Stomach (tissue), 9 donors: ENCODE data around the gene TIMM44. TPM values are rescaled to one million over a fixed set of nuclear protein-coding genes. Genes with fewer than 3 reads are reported as not detected.

ENCODE experiments used
- DNase-seq, 2 donors: peaks; one replicate each; pipeline versions ENCODE4 v3.0.0 to v3.0.0-alpha.2; 2013 to 2019
- H3K27ac ChIP-seq, 5 donors: fragments of 200-600 bp in 4 of 5; sonication (generic) in 4 of 5; one replicate each; pipeline ENCODE4 v1.5.1; 2013 to 2019; ENCODE audit warnings: mild to moderate bottlenecking in 1 of 5, moderate library complexity in 1 of 5
- H3K27me3 ChIP-seq, 3 donors: fragments of 200-600 bp; sonication (generic); one replicate each; pipeline ENCODE4 v1.5.1; 2017 to 2019; ENCODE audit warnings: mixed run types in 1 of 3
- H3K36me3 ChIP-seq, 4 donors: fragments of 200-600 bp; sonication (generic); 1 replicate in 3 of 4; 2 replicates in 1 of 4; pipeline ENCODE4 v1.5.1; 2016 to 2019
- H3K4me1 ChIP-seq, 4 donors: fragments of 200-600 bp; sonication (generic); one replicate each; pipeline ENCODE4 v1.5.1; 2016 to 2019
- H3K4me3 ChIP-seq, 4 donors: fragments of 200-600 bp; sonication (generic) in 3 of 4; one replicate each; pipeline ENCODE4 v1.5.1; 2016 to 2019; ENCODE audit warnings: mild to moderate bottlenecking in 1 of 4
- H3K9me3 ChIP-seq, 4 donors: fragments of 200-600 bp; sonication (generic); one replicate each; pipeline ENCODE4 v1.5.1; 2016 to 2019
- CTCF ChIP-seq, 7 experiments: fragments of 450-650 bp in 4 of 7; fragments of 200-600 bp in 3 of 7; sonication (generic) in 3 of 7; IDR thresholded peaks; one replicate each; pipeline ENCODE4 v1.5.1; 2016 to 2019; ENCODE audit warnings: antibody characterized with exemption in 7 of 7, control low read depth in 2 of 7, mild to moderate bottlenecking in 1 of 7
- EP300 ChIP-seq: sonication (generic); formaldehyde crosslinking; IDR thresholded peaks from one replicate; pipeline ENCODE4 v1.6.1; 2017; ENCODE audit warnings: antibody characterized with exemption
- POLR2A ChIP-seq, 4 donors: fragments of 450-650 bp; IDR thresholded peaks; one replicate each; pipeline ENCODE4 v1.6.1; 2016; ENCODE audit warnings: antibody characterized with exemption in 4 of 4, control low read depth in 2 of 4, mild to moderate bottlenecking in 1 of 4, moderate library complexity in 1 of 4
- POLR2AphosphoS5 ChIP-seq, 3 donors: sonication (generic); formaldehyde crosslinking; IDR thresholded peaks; one replicate each; pipeline ENCODE4 v1.6.1; 2016; ENCODE audit warnings: antibody characterized with exemption in 3 of 3
- WGBS, 5 donors: extraction: QIAGEN DNeasy Blood & Tissue Kit in 3 of 5; methylation state at CpG; one replicate each; pipeline versions ENCODE4 v1.1.5 to v1.1.7; 2013 to 2018; 5-methylcytosine and 5-hydroxymethylcytosine counted together
- intact Hi-C: fragments of 100-400 bp; cut with DNase I; formaldehyde crosslinking; loops from one replicate; pipeline ENCODE4 v1.15.1; 2023; ENCODE audit warnings: low total_unique reads
- polyA plus RNA-seq, 3 donors: library from polyadenylated mRNA; stranded (reverse); fragments of 200-250 nt; gene quantifications; one replicate each; pipeline ENCODE4 v1.2.3, GENCODE V29; 2013
- total RNA-seq, 5 donors: library from RNA; depleted of rRNA; stranded (reverse); fragments of >200 nt; gene quantifications; one replicate each; pipeline versions ENCODE4 v1.1.0 to v1.2.3, GENCODE V29; 2014 to 2016
- donor health status: healthy with polysubstance abuse.
- donor health status: Bipolar disorder and iron deficiency.
- donor health status: healthy.

The TIMM44 gene
- total and polyA plus RNA-seq, 8 donors: 41.0 to 123 (median 52.8) TPM

- WGBS, 5 donors: 81 to 87% (median 87%) methylated on average over 9 to 10 of the region's 10 CpGs
- Histone ChIP-seq H3K4me1 (peaks cover 0 to 3% (median 0%) of the 10 kb centered on the region in 4 donors), H3K9me3 (no peaks in the 10 kb centered on the region), H3K27me3 (no peaks in the 10 kb centered on the region), H3K4me3 (no peak overlapping the region), H3K27ac (no peak overlapping the region), H3K36me3 (peaks cover 52 to 97% (median 94%) of the 10 kb centered on the region in 4 donors)
- TF ChIP-seq POLR2A (IDR thresholded peaks at IDR 0.05): no peak
- no peak for TF ChIP-seq POLR2AphosphoS5 (IDR thresholded peaks at IDR 0.05)
- DNase-seq: no peak
- intact Hi-C loops: no loop called here
Observed at GRCh38 chr19:7979011-7979410, 35.5 kb upstream of the TIMM44 start.

GRCh38 chr19:7978179-7978825, 34.8 kb upstream of the TIMM44 start:
- no peak for DNase-seq
- peaks cover 59 to 97% (median 94%) of the 10 kb centered on the region in 4 donors for H3K36me3 ChIP-seq
- WGBS, 5 donors: 82 to 88% (median 86%) methylated on average over 12 of the region's 12 CpGs
- H3K9me3 ChIP-seq: no peaks in the 10 kb centered on the region
- H3K4me1 ChIP-seq: peaks cover 0 to 3% (median 0%) of the 10 kb centered on the region in 4 donors
- intact Hi-C loops: no loop called here
- H3K4me3 ChIP-seq: no peak overlapping the region
- no peaks in the 10 kb centered on the region for H3K27me3 ChIP-seq
- H3K27ac ChIP-seq: no peak overlapping the region
- TF ChIP-seq CTCF (IDR thresholded peaks at IDR 0.05): no peak
- TF ChIP-seq POLR2A (IDR thresholded peaks at IDR 0.05): no peak
- TF ChIP-seq POLR2AphosphoS5 (IDR thresholded peaks at IDR 0.05): no peak
- no peak for TF ChIP-seq EP300

- Histone ChIP-seq H3K4me1 (peaks cover 0 to 3% (median 0%) of the 10 kb centered on the region in 4 donors), H3K9me3 (no peaks in the 10 kb centered on the region), H3K27me3 (no peaks in the 10 kb centered on the region), H3K4me3 (no peak overlapping the region), H3K36me3 (peaks cover 54 to 97% (median 94%) of the 10 kb centered on the region in 4 donors), H3K27ac (no peak overlapping the region)
- TF ChIP-seq EP300: no peak
- TF ChIP-seq POLR2AphosphoS5 (IDR thresholded peaks at IDR 0.05): no peak
- no peak for TF ChIP-seq POLR2A (IDR thresholded peaks at IDR 0.05)
- no peak for TF ChIP-seq CTCF (IDR thresholded peaks at IDR 0.05)
- intact Hi-C loops: no loop called here
- 95 to 98% (median 96%) methylated on average over 5 to 6 of the region's 6 CpGs for WGBS, 5 donors
- no peak for DNase-seq
Observed at GRCh38 chr19:7977723-7978040, 34.2 kb upstream of the TIMM44 start.

GRCh38 chr19:7977021-7977722, 33.7 kb upstream of the TIMM44 start:
- Histone ChIP-seq H3K4me3 (no peak overlapping the region), H3K9me3 (no peaks in the 10 kb centered on the region), H3K36me3 (peaks cover 54 to 97% (median 94%) of the 10 kb centered on the region in 4 donors), H3K27ac (no peak overlapping the region), H3K27me3 (no peaks in the 10 kb centered on the region), H3K4me1 (peaks cover 0 to 3% (median 0%) of the 10 kb centered on the region in 4 donors)
- TF ChIP-seq POLR2AphosphoS5 (IDR thresholded peaks at IDR 0.05) (no peak), POLR2A (IDR thresholded peaks at IDR 0.05) (no peak), EP300 (no peak), CTCF (IDR thresholded peaks at IDR 0.05) (no peak)
- no peak for DNase-seq
- intact Hi-C loops: no loop called here
- 95 to 96% (median 95%) methylated on average over 12 to 15 of the region's 15 CpGs for WGBS, 5 donors

- no peak overlapping the region for H3K27ac ChIP-seq
- WGBS, 5 donors: 86 to 93% (median 90%) methylated on average over 4 of the region's 4 CpGs
- DNase-seq: no peak
- TF ChIP-seq CTCF (IDR thresholded peaks at IDR 0.05): no peak
- TF ChIP-seq EP300: no peak
- TF ChIP-seq POLR2AphosphoS5 (IDR thresholded peaks at IDR 0.05): no peak
- TF ChIP-seq POLR2A (IDR thresholded peaks at IDR 0.05): no peak
- no peaks in the 10 kb centered on the region for H3K27me3 ChIP-seq
- no peak overlapping the region for H3K4me3 ChIP-seq
- H3K9me3 ChIP-seq: no peaks in the 10 kb centered on the region
- H3K4me1 ChIP-seq: no peaks in the 10 kb centered on the region
- intact Hi-C loops: no loop called here
- peaks cover 61 to 97% (median 94%) of the 10 kb centered on the region in 4 donors for H3K36me3 ChIP-seq
Observed at GRCh38 chr19:7976461-7976860, 33.0 kb upstream of the TIMM44 start.
